ENCODE measurements around the gene PREB. TPM values are rescaled to one million over a fixed set of nuclear protein-coding genes. Genes with fewer than 3 reads are reported as not detected.

PREB gene
- total and polyA plus RNA-seq, 2 of the 13 experiments (the other 11 are each of a cell fraction or from before 2014, with no cell fraction given): 112 to 192 TPM

- TF ChIP-seq, protein P1, sequence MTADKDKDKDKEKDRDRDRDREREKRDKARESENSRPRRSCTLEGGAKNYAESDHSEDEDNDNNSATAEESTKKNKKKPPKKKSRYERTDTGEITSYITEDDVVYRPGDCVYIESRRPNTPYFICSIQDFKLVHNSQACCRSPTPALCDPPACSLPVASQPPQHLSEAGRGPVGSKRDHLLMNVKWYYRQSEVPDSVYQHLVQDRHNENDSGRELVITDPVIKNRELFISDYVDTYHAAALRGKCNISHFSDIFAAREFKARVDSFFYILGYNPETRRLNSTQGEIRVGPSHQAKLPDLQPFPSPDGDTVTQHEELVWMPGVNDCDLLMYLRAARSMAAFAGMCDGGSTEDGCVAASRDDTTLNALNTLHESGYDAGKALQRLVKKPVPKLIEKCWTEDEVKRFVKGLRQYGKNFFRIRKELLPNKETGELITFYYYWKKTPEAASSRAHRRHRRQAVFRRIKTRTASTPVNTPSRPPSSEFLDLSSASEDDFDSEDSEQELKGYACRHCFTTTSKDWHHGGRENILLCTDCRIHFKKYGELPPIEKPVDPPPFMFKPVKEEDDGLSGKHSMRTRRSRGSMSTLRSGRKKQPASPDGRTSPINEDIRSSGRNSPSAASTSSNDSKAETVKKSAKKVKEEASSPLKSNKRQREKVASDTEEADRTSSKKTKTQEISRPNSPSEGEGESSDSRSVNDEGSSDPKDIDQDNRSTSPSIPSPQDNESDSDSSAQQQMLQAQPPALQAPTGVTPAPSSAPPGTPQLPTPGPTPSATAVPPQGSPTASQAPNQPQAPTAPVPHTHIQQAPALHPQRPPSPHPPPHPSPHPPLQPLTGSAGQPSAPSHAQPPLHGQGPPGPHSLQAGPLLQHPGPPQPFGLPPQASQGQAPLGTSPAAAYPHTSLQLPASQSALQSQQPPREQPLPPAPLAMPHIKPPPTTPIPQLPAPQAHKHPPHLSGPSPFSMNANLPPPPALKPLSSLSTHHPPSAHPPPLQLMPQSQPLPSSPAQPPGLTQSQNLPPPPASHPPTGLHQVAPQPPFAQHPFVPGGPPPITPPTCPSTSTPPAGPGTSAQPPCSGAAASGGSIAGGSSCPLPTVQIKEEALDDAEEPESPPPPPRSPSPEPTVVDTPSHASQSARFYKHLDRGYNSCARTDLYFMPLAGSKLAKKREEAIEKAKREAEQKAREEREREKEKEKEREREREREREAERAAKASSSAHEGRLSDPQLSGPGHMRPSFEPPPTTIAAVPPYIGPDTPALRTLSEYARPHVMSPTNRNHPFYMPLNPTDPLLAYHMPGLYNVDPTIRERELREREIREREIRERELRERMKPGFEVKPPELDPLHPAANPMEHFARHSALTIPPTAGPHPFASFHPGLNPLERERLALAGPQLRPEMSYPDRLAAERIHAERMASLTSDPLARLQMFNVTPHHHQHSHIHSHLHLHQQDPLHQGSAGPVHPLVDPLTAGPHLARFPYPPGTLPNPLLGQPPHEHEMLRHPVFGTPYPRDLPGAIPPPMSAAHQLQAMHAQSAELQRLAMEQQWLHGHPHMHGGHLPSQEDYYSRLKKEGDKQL (CRISPR knock-in tag; IDR thresholded peaks at IDR 0.05; ENCODE audit: low read depth): no peak
- TF ChIP-seq ZNF530 (CRISPR knock-in tag; IDR thresholded peaks at IDR 0.05; ENCODE audit: low read depth) (no peak), HOXA5 (CRISPR knock-in tag; IDR thresholded peaks at IDR 0.05) (peak; percentile 41; the same call in 1 of the 2 replicates), SMARCC2 (IDR thresholded peaks at IDR 0.05) (no peak), ZBTB37 (CRISPR knock-in tag; IDR thresholded peaks at IDR 0.05) (no peak), ZSCAN30 (CRISPR knock-in tag; IDR thresholded peaks at IDR 0.05) (no peak), ZNF317 (CRISPR knock-in tag; IDR thresholded peaks at IDR 0.05) (peak; percentile 35; the same call in 1 of the 2 replicates), ZFP1 (CRISPR knock-in tag; IDR thresholded peaks at IDR 0.05) (no peak), ZNF691 (CRISPR knock-in tag; IDR thresholded peaks at IDR 0.05; ENCODE audit: borderline replicate concordance, low read depth) (peak; percentile 93), POLR2G (IDR thresholded peaks at IDR 0.05; ENCODE audit: low read depth, low read length) (peak; percentile 78), NPAS2 (CRISPR knock-in tag; IDR thresholded peaks at IDR 0.05; ENCODE audit: borderline replicate concordance) (no peak), ZKSCAN1 (IDR thresholded peaks at IDR 0.05; ENCODE audit: low read length) (no peak; the same call in 1 of the 2 replicates), E2F1 (CRISPR knock-in tag; IDR thresholded peaks at IDR 0.05) (no peak), YY1 (IDR thresholded peaks at IDR 0.05; ENCODE audit: insufficient read depth, insufficient replicate concordance, low read depth, low read length) (peak; percentile 92), ETS1 (CRISPR knock-in tag; IDR thresholded peaks at IDR 0.05) (no peak)
- TF ChIP-seq, protein P2, sequence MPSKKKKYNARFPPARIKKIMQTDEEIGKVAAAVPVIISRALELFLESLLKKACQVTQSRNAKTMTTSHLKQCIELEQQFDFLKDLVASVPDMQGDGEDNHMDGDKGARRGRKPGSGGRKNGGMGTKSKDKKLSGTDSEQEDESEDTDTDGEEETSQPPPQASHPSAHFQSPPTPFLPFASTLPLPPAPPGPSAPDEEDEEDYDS (CRISPR knock-in tag; IDR thresholded peaks at IDR 0.05): peak; percentile 51; the same call in 1 of the 2 replicates
Measured at GRCh38 chr2:27123302-27124150, 10.9 kb downstream of the PREB start, which contains the start of gene ABHD1 (continued).

All from HepG2 (cell line).